HCT116 (cell line): ENCODE data around the gene STK31. TPM values are rescaled to one million over a fixed set of nuclear protein-coding genes. Genes with fewer than 3 reads are reported as not detected.

Source experiments
- ATAC-seq: fragments of 200-7000 bp; cut with Tn5 transposase; 2 replicates; pipeline ENCODE4 v1.9.1; 2020; ENCODE audit warnings: mild to moderate bottlenecking, moderate library complexity
- BruUV-seq: library from RNA; stranded (reverse); fragments of 400-500 nt; replicated peaks from 2 replicates; lab custom pipeline; 2021; lab: Mats Ljungman, UMichigan
- CTCF ChIA-PET: fragments of 300-600 bp; sonication (Branson Sonifier 250); formaldehyde crosslinking; loops from one replicate; lab custom pipeline; 2021; ENCODE audit warnings: antibody characterized with exemption; lab: Charles Lee
- POLR2A ChIA-PET: fragments of 300-600, 350-600 bp; sonication (Branson Sonifier 250); formaldehyde crosslinking; loops from one replicate; lab custom pipeline; 2021; ENCODE audit warnings: antibody characterized with exemption; lab: Charles Lee
- RAD21 ChIA-PET, 2 experiments: fragments of 300-600 bp; sonication (Branson Sonifier 250); formaldehyde crosslinking; loops; one replicate each; lab custom pipeline; 2023; ENCODE audit warnings: low total read pairs in 2 of 2; ENCODE audit not compliant: uncharacterized antibody in 2 of 2, unreplicated experiment in 2 of 2, low non-redundant PET in 1 of 2; lab: Charles Lee
- DNase-seq: peaks from one replicate; pipeline ENCODE4 v3.0.0-alpha.2; 2010; ENCODE audit warnings: low read depth, low spot score
- H2AFZ ChIP-seq: fragments of 200-600 bp; shearing (Covaris generic), sonication (generic); 2 replicates; pipeline ENCODE4 v1.6.1; 2017; ENCODE audit warnings: low read depth, mixed run types, mixed read lengths, antibody characterized with exemption, low read length; ENCODE audit not compliant: poor library complexity, severe bottlenecking
- H3K27ac ChIP-seq: 2 replicates; pipeline ENCODE4 v1.5.1; 2012; ENCODE audit warnings: low read depth, low read length
- H3K27me3 ChIP-seq: fragments of 200-600 bp; sonication (generic); 2 replicates; pipeline ENCODE4 v1.6.1; 2016; ENCODE audit warnings: mixed run types, low read length, mixed read lengths; ENCODE audit not compliant: insufficient read depth
- H3K36me3 ChIP-seq, 2 experiments: fragments of 200-500 bp in 1 of 2; fragments of 200-600 bp in 1 of 2; sonication (Bioruptor generic) in 1 of 2; sonication (generic) in 1 of 2; 2 replicates each; pipeline versions ENCODE4 v1.5.1 to v1.6.1; 2014 to 2016; ENCODE audit warnings: low read length in 2 of 2, inconsistent platforms in 1 of 2, mixed read lengths in 1 of 2, mixed run types in 1 of 2; ENCODE audit not compliant: insufficient read depth in 2 of 2, control insufficient read depth in 1 of 2
- H3K4me1 ChIP-seq, 2 experiments: fragments of 200-600 bp in 1 of 2; sonication (generic) in 1 of 2; 2 replicates each; pipeline versions ENCODE4 v1.5.1 to v1.6.1; 2012 to 2017; ENCODE audit warnings: low read length in 2 of 2, inconsistent platforms in 1 of 2, mild to moderate bottlenecking in 1 of 2, mixed read lengths in 1 of 2, mixed run types in 1 of 2, moderate library complexity in 1 of 2; ENCODE audit not compliant: insufficient read depth in 2 of 2, control insufficient read depth in 1 of 2
- H3K4me2 ChIP-seq: fragments of 200-600 bp; sonication (generic); 2 replicates; pipeline ENCODE4 v1.6.1; 2017; ENCODE audit warnings: mixed run types, low read length, mixed read lengths
- H3K4me3 ChIP-seq, 2 experiments: fragments of 200-600 bp in 1 of 2; sonication (generic) in 1 of 2; replicated peaks in 1 of 2; 2 replicates each; pipeline ENCODE4 v1.5.1; 2011 to 2016; ENCODE audit warnings: low read length in 2 of 2, control low read depth in 1 of 2, low read depth in 1 of 2, mild to moderate bottlenecking in 1 of 2, mixed read lengths in 1 of 2, mixed run types in 1 of 2
- H3K79me2 ChIP-seq: fragments of 200-600 bp; sonication (generic); 2 replicates; pipeline ENCODE4 v1.6.1; 2017; ENCODE audit warnings: mild to moderate bottlenecking, mixed run types, low read length, moderate library complexity, mixed read lengths; ENCODE audit not compliant: insufficient read depth
- H3K9ac ChIP-seq: fragments of 200-600 bp; sonication (generic); 2 replicates; pipeline ENCODE4 v1.6.1; 2016; ENCODE audit warnings: low read length, mixed read lengths
- H3K9me2 ChIP-seq: fragments of 200-600 bp; sonication (generic), shearing (Covaris generic); 2 replicates; pipeline ENCODE4 v1.6.1; 2017; ENCODE audit warnings: mixed run types, mild to moderate bottlenecking, moderate library complexity; ENCODE audit not compliant: insufficient read depth
- H3K9me3 ChIP-seq, 2 experiments: fragments of 200-500 bp in 1 of 2; fragments of 200-600 bp in 1 of 2; sonication (Bioruptor generic) in 1 of 2; sonication (generic) in 1 of 2; 2 replicates each; pipeline ENCODE4 v1.6.1; 2014 to 2017; ENCODE audit warnings: low read length in 2 of 2, mixed read lengths in 2 of 2, inconsistent platforms in 1 of 2, low read depth in 1 of 2, mild to moderate bottlenecking in 1 of 2, mixed run types in 1 of 2, moderate library complexity in 1 of 2; ENCODE audit not compliant: control insufficient read depth in 1 of 2, insufficient read depth in 1 of 2
- H4K20me1 ChIP-seq: fragments of 200-600 bp; sonication (generic), shearing (Covaris generic); 2 replicates; pipeline ENCODE4 v1.6.1; 2017; ENCODE audit warnings: mixed run types, mild to moderate bottlenecking, moderate library complexity; ENCODE audit not compliant: insufficient read depth
- CBX3 ChIP-seq: IDR thresholded peaks from 2 replicates; pipeline ENCODE4 v1.6.1; 2012; ENCODE audit warnings: low read depth
- EZH2 ChIP-seq: fragments of 200-600 bp; sonication (generic); IDR thresholded peaks from 2 replicates; pipeline ENCODE4 v1.6.1; 2017; ENCODE audit warnings: antibody characterized with exemption, mixed run types
- FOSL1 ChIP-seq: IDR thresholded peaks from 2 replicates; pipeline ENCODE4 v1.6.1; 2012; ENCODE audit warnings: low read depth
- JUND ChIP-seq: IDR thresholded peaks from 2 replicates; pipeline ENCODE4 v1.6.1; 2012
- SP1 ChIP-seq: IDR thresholded peaks from 2 replicates; pipeline ENCODE4 v1.6.1; 2012; ENCODE audit warnings: low read depth
- TCF7L2 ChIP-seq: IDR thresholded peaks from 2 replicates; pipeline ENCODE4 v1.7.0; 2011; ENCODE audit warnings: borderline replicate concordance, inconsistent platforms; ENCODE audit not compliant: insufficient read depth, insufficient read length; ENCODE audit errors: extremely low read depth
- YY1 ChIP-seq: IDR thresholded peaks from 2 replicates; pipeline ENCODE4 v1.6.1; 2011; ENCODE audit warnings: low read length, low read depth, moderate library complexity, mild to moderate bottlenecking; ENCODE audit not compliant: insufficient replicate concordance; ENCODE audit errors: extremely low read depth
- ZFX ChIP-seq: fragments of 450-650 bp; IDR thresholded peaks from 2 replicates; pipeline ENCODE4 v1.6.1; 2017
- intact Hi-C: fragments of 100-400 bp; cut with micrococcal nuclease; formaldehyde crosslinking; loops from 2 replicates; pipeline ENCODE4 v1.10.0; 2022
- total RNA-seq: library from RNA; stranded (reverse); gene quantifications from one replicate; pipeline ENCODE4 v1.2.1, GENCODE V29; 2021; ENCODE audit not compliant: unreplicated experiment
- TF ChIP-seq, protein P1 (sequence below): IDR thresholded peaks from 2 replicates; pipeline ENCODE4 v1.6.1; 2012
- TF ChIP-seq, protein P2 (sequence below): IDR thresholded peaks from 2 replicates; pipeline ENCODE4 v1.6.1; 2012
- TF ChIP-seq, protein P3 (sequence below), 3 experiments: fragments of 200-600 bp in 1 of 3; sonication (generic) in 1 of 3; IDR thresholded peaks in 2 of 3; conservative IDR thresholded peaks in 1 of 3; 2 replicates each; pipeline ENCODE4 v1.5.1; 2012 to 2017; ENCODE audit warnings: low read depth in 2 of 3, low read length in 2 of 3, antibody characterized with exemption in 1 of 3, borderline replicate concordance in 1 of 3, control low read depth in 1 of 3, mild to moderate bottlenecking in 1 of 3, mixed read lengths in 1 of 3, mixed run types in 1 of 3, moderate library complexity in 1 of 3; ENCODE audit not compliant: insufficient read depth in 1 of 3

STK31 gene
- total RNA-seq, 1 experiment from 2014 or later = not detected

GRCh38 chr7:23662984-23663313 lies 47.1 kb upstream of the STK31 start:
- TF ChIP-seq TCF7L2 (no peak), ZFX (no peak), EZH2 (no peak), SP1 (no peak), CBX3 (no peak), FOSL1 (no peak), YY1 (no peak), JUND (no peak)
- TF ChIP-seq, protein P1, sequence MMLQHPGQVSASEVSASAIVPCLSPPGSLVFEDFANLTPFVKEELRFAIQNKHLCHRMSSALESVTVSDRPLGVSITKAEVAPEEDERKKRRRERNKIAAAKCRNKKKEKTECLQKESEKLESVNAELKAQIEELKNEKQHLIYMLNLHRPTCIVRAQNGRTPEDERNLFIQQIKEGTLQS = no peak
- TF ChIP-seq, protein P2, sequence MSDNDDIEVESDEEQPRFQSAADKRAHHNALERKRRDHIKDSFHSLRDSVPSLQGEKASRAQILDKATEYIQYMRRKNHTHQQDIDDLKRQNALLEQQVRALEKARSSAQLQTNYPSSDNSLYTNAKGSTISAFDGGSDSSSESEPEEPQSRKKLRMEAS = no peak
- Histone ChIP-seq H3K9ac (no peak overlapping the region), H4K20me1 (no peaks in the 10 kb centered on the region), H3K27ac (no peak overlapping the region), H3K27me3 (no peaks in the 10 kb centered on the region), H3K79me2 (no peaks in the 10 kb centered on the region), H3K4me3 (no peak overlapping the region), H3K9me3 (no peaks in the 10 kb centered on the region; a peak in 1 of 4 replicates), H3K36me3 (no peaks in the 10 kb centered on the region), H2AFZ (no peak overlapping the region), H3K9me2 (no peaks in the 10 kb centered on the region; the same call in 1 of the 2 replicates), H3K4me1 (no peaks in the 10 kb centered on the region), H3K4me2 (no peak overlapping the region)
- DNase-seq = no peak
- BruUV-seq = no TSS peak
- CTCF ChIA-PET = no interaction called here
- intact Hi-C loops = no loop called here
- POLR2A ChIA-PET = no interaction called here
- RAD21 ChIA-PET = no interaction called here
- ATAC-seq = no peak

DNA sequence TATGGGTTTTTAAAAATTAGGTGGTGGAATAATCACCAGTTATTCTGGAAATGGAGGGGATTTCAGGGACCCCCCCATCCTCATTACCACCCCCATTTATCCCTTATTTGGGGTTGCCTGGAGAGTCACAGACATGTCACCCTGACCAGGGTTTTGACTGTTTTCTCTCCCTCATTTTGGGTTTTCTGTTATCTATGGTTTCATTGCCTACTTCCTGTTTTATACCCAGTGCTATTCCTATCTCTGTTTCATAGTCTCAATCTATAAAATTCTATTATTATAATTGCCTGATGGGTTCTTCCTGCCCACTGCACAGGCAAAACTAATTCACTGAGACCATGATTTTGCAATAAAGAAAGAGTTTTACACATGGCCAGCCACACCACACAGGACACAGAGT lies 45.9 kb upstream of the STK31 start:
- Histone ChIP-seq H3K27ac (no peak overlapping the region), H3K4me3 (no peak overlapping the region), H4K20me1 (no peaks in the 10 kb centered on the region), H3K9me3 (no peaks in the 10 kb centered on the region), H3K4me2 (no peak overlapping the region), H3K79me2 (no peaks in the 10 kb centered on the region), H3K9ac (no peak overlapping the region), H2AFZ (no peak overlapping the region), H3K9me2 (no peaks in the 10 kb centered on the region; the same call in 1 of the 2 replicates), H3K4me1 (no peaks in the 10 kb centered on the region), H3K36me3 (no peaks in the 10 kb centered on the region), H3K27me3 (no peaks in the 10 kb centered on the region)
- POLR2A ChIA-PET = no interaction called here
- no peak for TF ChIP-seq YY1
- TF ChIP-seq, protein P3, sequence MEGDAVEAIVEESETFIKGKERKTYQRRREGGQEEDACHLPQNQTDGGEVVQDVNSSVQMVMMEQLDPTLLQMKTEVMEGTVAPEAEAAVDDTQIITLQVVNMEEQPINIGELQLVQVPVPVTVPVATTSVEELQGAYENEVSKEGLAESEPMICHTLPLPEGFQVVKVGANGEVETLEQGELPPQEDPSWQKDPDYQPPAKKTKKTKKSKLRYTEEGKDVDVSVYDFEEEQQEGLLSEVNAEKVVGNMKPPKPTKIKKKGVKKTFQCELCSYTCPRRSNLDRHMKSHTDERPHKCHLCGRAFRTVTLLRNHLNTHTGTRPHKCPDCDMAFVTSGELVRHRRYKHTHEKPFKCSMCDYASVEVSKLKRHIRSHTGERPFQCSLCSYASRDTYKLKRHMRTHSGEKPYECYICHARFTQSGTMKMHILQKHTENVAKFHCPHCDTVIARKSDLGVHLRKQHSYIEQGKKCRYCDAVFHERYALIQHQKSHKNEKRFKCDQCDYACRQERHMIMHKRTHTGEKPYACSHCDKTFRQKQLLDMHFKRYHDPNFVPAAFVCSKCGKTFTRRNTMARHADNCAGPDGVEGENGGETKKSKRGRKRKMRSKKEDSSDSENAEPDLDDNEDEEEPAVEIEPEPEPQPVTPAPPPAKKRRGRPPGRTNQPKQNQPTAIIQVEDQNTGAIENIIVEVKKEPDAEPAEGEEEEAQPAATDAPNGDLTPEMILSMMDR (IDR thresholded peaks at IDR 0.05 in 2 of 3, conservative IDR thresholded peaks at IDR 0.05 in 1 of 3; ENCODE audit: borderline replicate concordance in 1 of 3, insufficient read depth in 1 of 3, low read depth in 2 of 3, low read length in 2 of 3) = no peak
- no peak for TF ChIP-seq EZH2
- no peak for TF ChIP-seq SP1
- TF ChIP-seq CBX3 = no peak
- ATAC-seq = no peak
- CTCF ChIA-PET = no interaction called here
- RAD21 ChIA-PET = no interaction called here
- DNase-seq = no peak
- BruUV-seq = no TSS peak
- intact Hi-C loops = no loop called here
